Osteocyte (in vitro differentiated cells): Measurements from ENCODE around the gene ST6GALNAC2. TPM values are rescaled to one million over a fixed set of nuclear protein-coding genes. Genes with fewer than 3 reads are reported as not detected.

ENCODE experiments used
- DNase-seq: peaks from one replicate; pipeline ENCODE4 v3.0.0; 2021; ENCODE audit warnings: mixed read lengths; ENCODE audit not compliant: unreplicated experiment; ENCODE audit errors: extremely low spot score
- H3K27ac Mint-ChIP-seq: one replicate; pipeline ENCODE4 v1.8.0; 2021; ENCODE audit warnings: mild to moderate bottlenecking, mixed read lengths; ENCODE audit not compliant: unreplicated experiment
- H3K27me3 Mint-ChIP-seq: one replicate; pipeline ENCODE4 v1.8.0; 2021; ENCODE audit warnings: mixed read lengths; ENCODE audit not compliant: unreplicated experiment
- H3K36me3 Mint-ChIP-seq: one replicate; pipeline ENCODE4 v1.8.0; 2021; ENCODE audit warnings: mixed read lengths; ENCODE audit not compliant: unreplicated experiment
- H3K4me1 Mint-ChIP-seq: one replicate; pipeline ENCODE4 v1.8.0; 2021; ENCODE audit warnings: mixed read lengths; ENCODE audit not compliant: unreplicated experiment
- H3K4me3 Mint-ChIP-seq: one replicate; pipeline ENCODE4 v1.8.0; 2021; ENCODE audit warnings: mild to moderate bottlenecking, moderate library complexity, mixed read lengths; ENCODE audit not compliant: unreplicated experiment
- H3K9me3 Mint-ChIP-seq: one replicate; pipeline ENCODE4 v1.8.0; 2021; ENCODE audit warnings: mixed read lengths; ENCODE audit not compliant: unreplicated experiment
- total RNA-seq: library from RNA; stranded (reverse); gene quantifications from 2 replicates; pipeline ENCODE4 v1.2.1, GENCODE V29; 2021
- TF ChIP-seq, protein P1 (sequence below): fragments of 200-600 bp; sonication (generic); IDR thresholded peaks from 2 replicates; pipeline ENCODE4 v1.5.0; 2021; ENCODE audit warnings: antibody characterized with exemption, mild to moderate bottlenecking, moderate library complexity

The ST6GALNAC2 gene
- total RNA-seq, 1 donor from 2014 or later, result 3.3 TPM

DNA sequence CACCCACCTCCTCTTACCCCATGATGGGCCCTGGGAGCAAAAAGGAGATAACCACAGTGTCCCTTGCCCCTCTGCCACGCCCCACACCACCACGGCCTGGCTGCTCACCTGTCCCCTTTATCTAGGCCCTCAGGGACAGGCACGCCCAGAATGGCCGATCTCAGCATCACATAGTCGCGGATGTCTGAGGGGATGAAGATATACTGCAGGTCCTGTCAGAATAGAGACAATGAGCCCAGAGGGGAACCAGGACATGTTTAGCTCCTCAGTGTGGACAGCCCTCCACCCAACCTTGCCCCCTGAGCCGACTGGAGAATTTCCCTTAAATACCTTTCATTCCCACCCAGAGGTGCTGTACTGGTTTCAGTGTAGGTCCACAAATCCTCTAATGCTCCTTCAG, 15.2 kb downstream of the ST6GALNAC2 start:
- no peaks in the 10 kb centered on the region for H3K27me3 Mint-ChIP-seq
- DNase-seq, result no peak
- TF ChIP-seq, protein P1, sequence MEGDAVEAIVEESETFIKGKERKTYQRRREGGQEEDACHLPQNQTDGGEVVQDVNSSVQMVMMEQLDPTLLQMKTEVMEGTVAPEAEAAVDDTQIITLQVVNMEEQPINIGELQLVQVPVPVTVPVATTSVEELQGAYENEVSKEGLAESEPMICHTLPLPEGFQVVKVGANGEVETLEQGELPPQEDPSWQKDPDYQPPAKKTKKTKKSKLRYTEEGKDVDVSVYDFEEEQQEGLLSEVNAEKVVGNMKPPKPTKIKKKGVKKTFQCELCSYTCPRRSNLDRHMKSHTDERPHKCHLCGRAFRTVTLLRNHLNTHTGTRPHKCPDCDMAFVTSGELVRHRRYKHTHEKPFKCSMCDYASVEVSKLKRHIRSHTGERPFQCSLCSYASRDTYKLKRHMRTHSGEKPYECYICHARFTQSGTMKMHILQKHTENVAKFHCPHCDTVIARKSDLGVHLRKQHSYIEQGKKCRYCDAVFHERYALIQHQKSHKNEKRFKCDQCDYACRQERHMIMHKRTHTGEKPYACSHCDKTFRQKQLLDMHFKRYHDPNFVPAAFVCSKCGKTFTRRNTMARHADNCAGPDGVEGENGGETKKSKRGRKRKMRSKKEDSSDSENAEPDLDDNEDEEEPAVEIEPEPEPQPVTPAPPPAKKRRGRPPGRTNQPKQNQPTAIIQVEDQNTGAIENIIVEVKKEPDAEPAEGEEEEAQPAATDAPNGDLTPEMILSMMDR, result no peak
- no peak overlapping the region for H3K27ac Mint-ChIP-seq
- peaks cover 12% of the 10 kb centered on the region for H3K4me1 Mint-ChIP-seq
- H3K4me3 Mint-ChIP-seq, result no peak overlapping the region
- no peaks in the 10 kb centered on the region for H3K9me3 Mint-ChIP-seq
- peaks cover 8% of the 10 kb centered on the region for H3K36me3 Mint-ChIP-seq

DNA sequence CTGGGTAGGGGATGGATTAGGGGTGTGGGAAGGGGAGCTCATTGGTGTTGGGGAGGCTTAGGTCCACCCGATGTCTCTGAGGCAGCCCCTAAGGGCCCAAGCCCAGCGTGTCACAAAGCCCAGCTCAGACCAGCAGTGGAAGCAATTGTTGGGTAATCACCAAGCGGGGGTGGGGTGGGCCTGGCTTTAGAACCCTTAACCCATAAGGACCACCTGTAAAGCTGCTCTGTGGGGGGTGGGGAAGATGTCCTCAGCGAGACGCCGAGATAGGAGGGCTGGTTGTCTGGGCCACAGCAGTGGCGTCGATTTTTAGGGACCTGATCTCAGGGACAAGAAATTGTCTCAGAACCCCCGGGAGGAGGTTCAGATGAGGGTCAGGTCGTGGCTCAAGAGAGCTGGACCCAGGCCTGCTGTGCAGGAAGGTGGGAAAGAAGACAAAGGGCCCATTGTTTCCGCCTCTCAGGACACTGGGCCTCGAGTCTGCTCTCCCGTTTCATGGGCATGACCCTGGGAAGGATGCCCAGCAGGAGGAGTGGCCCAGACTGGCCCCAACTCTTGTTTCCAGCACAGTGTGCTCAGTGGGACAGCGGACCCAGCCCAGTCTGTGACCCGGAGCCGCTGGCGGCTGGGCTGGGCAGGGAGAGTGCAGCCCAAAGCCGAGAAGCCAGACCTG, 15.9 kb downstream of the ST6GALNAC2 start:
- no peak for DNase-seq
- H3K9me3 Mint-ChIP-seq, result no peaks in the 10 kb centered on the region
- H3K36me3 Mint-ChIP-seq, result peaks cover 11% of the 10 kb centered on the region
- H3K27me3 Mint-ChIP-seq, result no peaks in the 10 kb centered on the region
- no peak overlapping the region for H3K4me3 Mint-ChIP-seq
- H3K4me1 Mint-ChIP-seq, result peaks cover 12% of the 10 kb centered on the region
- TF ChIP-seq, protein P1, result no peak
- H3K27ac Mint-ChIP-seq, result no peak overlapping the region

DNA sequence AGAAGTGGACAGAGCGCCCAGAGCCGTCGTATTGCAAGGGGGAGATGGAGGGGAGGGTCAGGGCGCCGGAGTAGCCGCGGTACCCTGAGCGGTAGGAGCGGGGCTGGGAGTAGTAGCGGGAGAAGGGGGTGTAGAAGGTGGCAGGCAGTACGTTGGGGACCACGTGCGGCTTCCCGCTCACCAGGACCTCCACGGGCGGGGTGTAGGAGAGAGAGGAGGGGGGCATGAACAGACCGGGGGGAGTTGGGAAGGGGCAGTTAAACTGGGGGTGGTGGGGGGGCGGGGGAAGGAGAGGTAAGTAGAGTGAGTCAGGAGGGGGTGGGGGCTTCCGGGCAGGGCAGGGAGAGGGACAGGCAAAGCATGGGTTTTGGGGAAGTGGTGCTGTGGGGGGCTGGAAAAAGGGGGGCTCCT, 16.8 kb downstream of the ST6GALNAC2 start:
- H3K36me3 Mint-ChIP-seq, result peaks cover 12% of the 10 kb centered on the region
- H3K27ac Mint-ChIP-seq, result no peak overlapping the region
- peaks cover 12% of the 10 kb centered on the region for H3K4me1 Mint-ChIP-seq
- H3K27me3 Mint-ChIP-seq, result no peaks in the 10 kb centered on the region
- H3K9me3 Mint-ChIP-seq, result no peaks in the 10 kb centered on the region
- TF ChIP-seq, protein P1, result no peak
- no peak overlapping the region for H3K4me3 Mint-ChIP-seq
- DNase-seq, result no peak

DNA sequence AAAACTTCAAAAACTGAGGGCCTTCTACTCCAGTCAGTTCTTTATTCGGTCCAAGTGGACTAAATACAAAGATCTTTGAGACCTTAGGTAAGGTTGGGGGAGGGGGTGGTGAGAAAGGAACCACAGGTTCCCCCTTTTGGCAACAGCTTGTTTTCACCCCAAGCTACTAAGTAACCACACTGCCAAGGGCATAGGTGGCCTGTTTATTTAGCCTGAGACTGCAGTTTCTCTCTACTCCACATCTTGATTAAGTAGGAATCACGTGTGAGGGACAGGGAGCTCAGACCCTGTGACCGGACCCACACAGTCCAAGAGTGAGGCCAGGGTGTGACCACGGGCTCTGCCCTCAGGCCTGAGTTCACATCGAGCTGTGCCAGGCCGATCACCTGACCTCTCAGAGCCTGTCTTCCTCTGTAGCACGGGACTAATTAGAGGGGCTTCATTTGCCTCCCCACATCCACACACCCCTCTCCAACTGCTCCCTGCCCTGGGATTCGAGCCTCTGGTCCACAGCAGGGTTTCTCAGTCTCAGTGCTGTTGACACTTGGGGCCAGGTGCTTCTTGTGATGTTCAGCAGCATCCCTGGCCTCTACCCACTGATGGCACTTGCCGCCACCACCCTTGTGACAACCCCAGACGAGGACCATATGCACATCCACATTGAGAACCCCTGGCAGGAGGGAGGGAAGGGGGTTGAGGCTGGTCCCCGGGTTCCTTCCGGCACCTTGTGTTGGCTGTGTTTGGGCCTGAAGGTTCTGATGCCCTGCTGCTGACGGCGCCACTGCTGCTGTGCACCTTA, 17.8 kb downstream of the ST6GALNAC2 start:
- Mint-ChIP-seq H3K4me3 (no peak overlapping the region), H3K27me3 (no peaks in the 10 kb centered on the region)

More for the DNA sequence above, 17.8 kb downstream of the ST6GALNAC2 start:
- Mint-ChIP-seq H3K36me3 (peaks cover 16% of the 10 kb centered on the region), H3K9me3 (no peaks in the 10 kb centered on the region), H3K27ac (peak overlapping the region; percentile 41), H3K4me1 (peaks cover 13% of the 10 kb centered on the region)
- DNase-seq, result no peak
- TF ChIP-seq, protein P1, result no peak
